Iris pigment epithelial cell (primary cell): ENCODE results near the gene ATP8B4.
"Not testable (repeated sequence)": the region's sequence is repeated elsewhere in the genome, so short reads cannot be mapped to it uniquely, and the experiment has no call there.

Experiments
- DNase-seq: peaks from one replicate; pipeline ENCODE4 v3.0.0-alpha.2; 2011; ENCODE audit warnings: low read depth

Gene ATP8B4

GRCh38 chr15:50109076-50109987 is 9.7 kb downstream of the ATP8B4 start:
- DNase-seq, result peak; percentile 33

- no peak for DNase-seq
Observed at GRCh38 chr15:50108461-50108860, 10.6 kb downstream of the ATP8B4 start.

GRCh38 chr15:50107591-50108408 is 11.2 kb downstream of the ATP8B4 start:
- DNase-seq, result no peak

GRCh38 chr15:50107157-50107556 is 11.9 kb downstream of the ATP8B4 start:
- DNase-seq, result no peak

GRCh38 chr15:50106457-50106856 is 12.6 kb downstream of the ATP8B4 start:
- no peak for DNase-seq

GRCh38 chr15:50100486-50100885 is 18.5 kb downstream of the ATP8B4 start:
- DNase-seq, result no peak

GRCh38 chr15:50098545-50098944 is 20.5 kb downstream of the ATP8B4 start:
- no peak for DNase-seq

- DNase-seq, result no peak
Observed at GRCh38 chr15:50095938-50096821, 22.9 kb downstream of the ATP8B4 start.

GRCh38 chr15:50089386-50089785 is 29.6 kb downstream of the ATP8B4 start:
- DNase-seq, result not testable (repeated sequence)

- no peak for DNase-seq
Observed at GRCh38 chr15:50084932-50085331, 34.1 kb downstream of the ATP8B4 start.

- no peak for DNase-seq
Observed at GRCh38 chr15:50083424-50084025, 35.5 kb downstream of the ATP8B4 start.

- no peak for DNase-seq
Observed at GRCh38 chr15:50082066-50082465, 37.0 kb downstream of the ATP8B4 start.

- DNase-seq, result no peak
Observed at GRCh38 chr15:50077651-50078050, 41.4 kb downstream of the ATP8B4 start.

GRCh38 chr15:50077176-50077575 is 41.9 kb downstream of the ATP8B4 start:
- no peak for DNase-seq

- DNase-seq, result no peak
Observed at GRCh38 chr15:50075319-50075718, 43.7 kb downstream of the ATP8B4 start.

GRCh38 chr15:50071551-50072258 is 47.3 kb downstream of the ATP8B4 start:
- DNase-seq, result no peak

GRCh38 chr15:50068016-50068415 is 51.0 kb downstream of the ATP8B4 start:
- DNase-seq, result no peak

- no peak for DNase-seq
Observed at GRCh38 chr15:50067254-50067653, 51.8 kb downstream of the ATP8B4 start.

GRCh38 chr15:50066666-50067065 is 52.4 kb downstream of the ATP8B4 start:
- no peak for DNase-seq

GRCh38 chr15:50066202-50066601 is 52.8 kb downstream of the ATP8B4 start:
- no peak for DNase-seq

GRCh38 chr15:50065279-50065678 is 53.8 kb downstream of the ATP8B4 start:
- DNase-seq, result no peak
